HEK293 (cell line): Measurements from ENCODE around the gene MAEA.

ENCODE experiments used
- HOXA7 ChIP-seq: sonication (generic); formaldehyde crosslinking; IDR thresholded peaks from 2 replicates; pipeline ENCODE4 v1.8.1; 2022; ENCODE audit warnings: missing genetic modification reagents, borderline replicate concordance
- KLF7 ChIP-seq: fragments of 450-650 bp; formaldehyde crosslinking; IDR thresholded peaks from 2 replicates; pipeline ENCODE4 v1.5.1; 2016; ENCODE audit warnings: missing biosample characterization, missing genetic modification characterization, borderline replicate concordance
- ZNF146 ChIP-seq: fragments of 450-650 bp; formaldehyde crosslinking; IDR thresholded peaks from 2 replicates; pipeline ENCODE4 v1.5.1; 2016; ENCODE audit warnings: missing biosample characterization, missing genetic modification characterization

DNA sequence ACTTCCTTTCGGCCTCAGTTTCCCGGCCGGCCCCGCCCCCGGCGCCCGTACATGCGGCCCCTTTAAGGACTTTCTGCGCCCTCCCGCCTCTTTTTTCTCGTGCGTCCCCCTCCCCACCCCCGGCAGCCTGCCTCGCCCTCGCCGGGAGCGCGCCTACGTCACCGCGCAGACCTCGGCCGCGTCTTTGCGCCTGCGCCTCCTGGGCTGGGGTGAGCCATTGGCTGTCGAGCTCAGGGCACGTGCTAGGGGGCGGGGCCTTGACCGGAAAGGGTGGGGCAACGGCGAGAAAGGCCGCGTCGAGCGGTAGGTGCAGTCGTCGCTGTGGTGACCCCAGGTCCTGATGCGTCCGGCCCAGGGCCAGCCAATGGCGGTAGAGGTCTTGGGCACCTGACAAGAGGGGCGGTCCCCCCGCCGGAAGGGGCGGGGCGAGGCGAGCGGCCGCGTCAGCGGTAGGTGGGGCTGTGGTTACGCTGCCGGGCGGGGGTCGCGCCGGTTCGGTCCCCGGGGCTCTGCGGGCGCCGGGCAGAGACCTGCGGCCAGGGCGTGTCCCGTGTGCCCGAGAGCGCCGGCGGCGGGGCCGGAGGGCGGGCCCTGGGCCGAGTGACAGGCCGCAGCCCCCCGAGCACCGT, 57.2 kb downstream of the MAEA start, which contains the start of gene UVSSA:
- TF ChIP-seq ZNF146 (tag by site-specific recombination) (no peak), KLF7 (tag by site-specific recombination) (peak; percentile 76; the same call in 1 of the 2 replicates), HOXA7 (CRISPR knock-in tag) (no peak)
